Motor neuron (in vitro differentiated cells): ENCODE results near the gene SUV39H2. TPM values are rescaled to one million over a fixed set of nuclear protein-coding genes. Genes with fewer than 3 reads are reported as not detected.
"Not testable (repeated sequence)": the region's sequence is repeated elsewhere in the genome, so short reads cannot be mapped to it uniquely, and the experiment has no call there.

ENCODE experiments used
- ATAC-seq, 8 experiments: fragments of 200-7000 bp; cut with Tn5 transposase; replicated peaks in 6 of 8; 2 replicates each; pipeline ENCODE4 v1.8.0; 2021; ENCODE audit warnings: mild to moderate bottlenecking in 8 of 8, moderate library complexity in 8 of 8
- H3K27ac ChIP-seq, 2 donors: fragments of 250-450 bp; sonication (Bioruptor Pico); 2 replicates each; pipeline ENCODE4 v1.9.0; 2021; ENCODE audit warnings: antibody characterized with exemption in 2 of 2, mild to moderate bottlenecking in 2 of 2, moderate library complexity in 1 of 2
- H3K4me1 ChIP-seq, 2 donors: fragments of 250-450 bp; sonication (Bioruptor Pico); replicated peaks in 1 of 2; 2 replicates each; pipeline ENCODE4 v1.6.1; 2021; ENCODE audit warnings: antibody characterized with exemption in 2 of 2, mild to moderate bottlenecking in 2 of 2, moderate library complexity in 1 of 2
- H3K4me3 ChIP-seq, 5 donors: fragments of 250-450 bp; sonication (Bioruptor Pico); 2 replicates each; pipeline ENCODE4 v1.9.0; 2021; ENCODE audit warnings: antibody characterized with exemption in 5 of 5, mild to moderate bottlenecking in 5 of 5, moderate library complexity in 4 of 5
- WGBS, 10 experiments: fragments of 450-650 bp; shearing (Covaris generic); methylation state at CpG; one replicate each; pipeline ENCODE4 v1.0.0; 2022; 5-methylcytosine and 5-hydroxymethylcytosine counted together
- in situ Hi-C, 9 experiments: fragments of 400-800 bp; cut with MboI; loops; one replicate each; pipeline ENCODE4 v1.15.0; 2021; ENCODE audit warnings: low sequenced_read_pairs in 9 of 9, low pct_unique_long_range_greater_than_20kb in 2 of 9; ENCODE audit not compliant: unreplicated experiment in 9 of 9
- total RNA-seq, 8 experiments: library from RNA; unstranded; fragments of 300-600 nt; gene quantifications; 2 replicates each; pipeline versions ENCODE4 v1.2.3 to v1.2.4, GENCODE V29; 2022

The SUV39H2 gene
- total RNA-seq, 8 experiments from 2014 or later = 6.5 to 37.4 (median 18.6) TPM

DNA sequence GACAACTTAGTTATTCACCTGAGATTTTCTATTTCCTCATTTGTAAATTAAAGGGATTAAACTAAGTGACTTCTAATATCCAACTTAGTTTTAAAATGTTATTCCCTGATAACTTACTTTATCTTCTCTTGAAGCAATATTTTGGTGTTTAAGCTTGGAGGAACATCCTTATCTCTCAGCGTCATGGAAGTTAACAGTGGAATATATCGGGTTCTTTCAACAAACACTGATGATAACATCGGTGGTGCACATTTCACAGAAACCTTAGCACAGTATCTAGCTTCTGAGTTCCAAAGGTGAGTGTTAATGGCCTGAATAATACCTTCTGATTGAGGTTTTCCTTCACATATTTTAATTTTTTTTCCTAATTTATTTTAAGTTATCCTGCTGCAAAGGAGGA is 26.4 kb upstream of the SUV39H2 start:
- WGBS, 10 experiments = 94 to 100% (median 99%) methylated on average over 3 of the region's 3 CpGs; no CpG with 5 or more reads in 2 of the 10 experiments

DNA sequence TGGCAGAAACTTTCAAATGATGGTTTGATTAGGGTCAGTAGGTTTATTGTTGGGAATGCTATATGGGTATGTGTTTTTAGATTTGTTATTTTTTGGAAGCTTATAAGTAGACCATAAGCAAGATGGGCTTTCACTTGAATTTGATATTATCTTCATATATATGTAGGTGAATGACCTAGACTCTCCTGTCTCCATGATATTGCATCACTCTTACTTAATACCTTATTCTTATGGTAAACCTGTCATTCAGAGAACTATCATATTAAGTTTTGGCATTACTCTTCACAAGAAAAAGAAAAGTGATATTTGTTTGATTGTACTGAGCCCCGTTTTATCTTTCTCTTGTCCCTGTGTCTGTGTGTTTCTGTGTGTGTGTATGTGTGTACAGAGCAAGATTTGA is 23.2 kb upstream of the SUV39H2 start:
- Histone ChIP-seq H3K27ac (no peak overlapping the region), H3K4me1 (no peaks in the 10 kb centered on the region), H3K4me3 (no peak overlapping the region)
- in situ Hi-C loops = no loop called here
- ATAC-seq = no peak
- 71 to 100% (median 93%) methylated on average over 1 of the region's 1 CpG; no CpG with 5 or more reads in 4 of the 10 experiments for WGBS, 10 experiments

More for the DNA sequence above, 26.4 kb upstream of the SUV39H2 start:
- in situ Hi-C loops = no loop called here
- Histone ChIP-seq H3K4me1 (no peaks in the 10 kb centered on the region), H3K27ac (no peak overlapping the region), H3K4me3 (no peak overlapping the region)
- ATAC-seq = no peak

DNA sequence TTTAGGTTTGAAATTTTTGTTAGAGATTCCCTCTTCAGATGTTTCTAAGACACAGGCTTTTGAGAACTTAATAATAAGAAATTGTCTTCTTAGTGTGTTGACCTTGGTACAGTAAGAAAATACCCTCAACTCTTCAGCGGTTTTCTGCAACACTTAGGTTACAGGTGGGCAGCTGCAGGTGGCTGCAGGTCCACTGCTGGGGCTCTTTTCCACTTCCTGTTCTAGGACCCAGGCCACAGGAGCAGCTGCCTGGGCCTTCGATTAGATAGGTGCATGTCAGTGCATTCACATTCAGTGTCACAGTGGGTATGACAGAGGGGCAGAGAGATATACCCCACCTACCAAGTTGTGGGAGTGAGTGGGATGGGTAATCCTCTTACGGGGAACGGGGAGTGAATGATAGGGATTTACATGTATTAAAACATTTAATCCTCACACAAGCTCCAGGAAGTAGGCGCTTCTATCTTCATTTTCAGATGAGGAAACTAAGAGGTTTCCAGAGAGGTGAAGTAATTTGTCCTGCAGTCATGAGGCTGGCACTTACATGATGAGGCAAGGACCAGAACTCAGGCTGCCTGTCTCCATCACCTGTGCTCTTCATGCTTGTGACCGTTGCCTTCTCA is 20.2 kb upstream of the SUV39H2 start:
- WGBS, 10 experiments = 81 to 100% (median 96%) methylated on average over 1 to 5 of the region's 6 CpGs; no CpG with 5 or more reads in 2 of the 10 experiments
- Histone ChIP-seq H3K4me1 (no peaks in the 10 kb centered on the region), H3K27ac (no peak overlapping the region), H3K4me3 (no peak overlapping the region)
- ATAC-seq = no peak
- in situ Hi-C loops = no loop called here

DNA sequence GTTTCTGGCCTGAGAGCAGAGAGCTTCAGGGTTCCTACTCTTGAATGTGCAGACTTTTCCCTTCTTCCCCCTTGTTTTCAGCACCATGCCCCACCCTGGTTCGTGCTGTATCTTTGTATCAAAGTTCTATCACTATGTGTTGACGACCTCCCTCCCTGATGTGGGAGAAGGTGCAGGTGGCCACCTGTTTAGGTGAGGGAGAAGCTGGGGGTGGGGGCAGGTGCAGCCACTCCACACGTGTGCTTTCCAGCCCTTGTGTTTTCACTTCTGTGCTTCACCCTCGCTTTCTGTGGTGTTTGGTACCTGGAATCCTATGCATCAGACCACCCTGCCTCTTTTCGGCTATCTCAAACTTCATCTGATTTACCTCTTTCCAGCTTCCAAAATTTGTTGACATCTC is 19.6 kb upstream of the SUV39H2 start:
- Histone ChIP-seq H3K4me1 (no peaks in the 10 kb centered on the region), H3K4me3 (no peak overlapping the region), H3K27ac (no peak overlapping the region)
- ATAC-seq = no peak
- 70 to 100% (median 89%) methylated on average over 1 to 4 of the region's 5 CpGs; no CpG with 5 or more reads in 1 of the 10 experiments for WGBS, 10 experiments
- in situ Hi-C loops = no loop called here

DNA sequence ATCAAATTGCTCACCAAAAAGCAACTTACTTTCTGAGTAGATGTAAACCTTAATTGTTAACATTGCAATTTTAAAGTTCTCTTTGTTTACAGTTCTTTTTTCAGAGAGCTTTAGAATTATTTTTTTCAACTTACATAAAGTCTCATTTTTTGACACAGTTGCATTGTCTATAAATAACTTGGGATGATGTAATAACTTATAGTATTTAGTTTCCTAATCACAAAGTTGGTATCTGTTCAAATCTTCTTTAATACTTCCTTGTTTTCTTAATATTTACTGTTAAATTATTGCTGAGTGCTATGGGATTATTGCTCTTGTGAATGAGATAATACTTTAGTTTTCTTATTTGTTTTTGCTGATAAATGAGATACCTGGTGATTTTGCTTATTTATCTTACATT is 18.9 kb upstream of the SUV39H2 start:
- Histone ChIP-seq H3K27ac (no peak overlapping the region), H3K4me1 (no peaks in the 10 kb centered on the region), H3K4me3 (no peak overlapping the region)
- no peak for ATAC-seq
- in situ Hi-C loops = no loop called here

DNA sequence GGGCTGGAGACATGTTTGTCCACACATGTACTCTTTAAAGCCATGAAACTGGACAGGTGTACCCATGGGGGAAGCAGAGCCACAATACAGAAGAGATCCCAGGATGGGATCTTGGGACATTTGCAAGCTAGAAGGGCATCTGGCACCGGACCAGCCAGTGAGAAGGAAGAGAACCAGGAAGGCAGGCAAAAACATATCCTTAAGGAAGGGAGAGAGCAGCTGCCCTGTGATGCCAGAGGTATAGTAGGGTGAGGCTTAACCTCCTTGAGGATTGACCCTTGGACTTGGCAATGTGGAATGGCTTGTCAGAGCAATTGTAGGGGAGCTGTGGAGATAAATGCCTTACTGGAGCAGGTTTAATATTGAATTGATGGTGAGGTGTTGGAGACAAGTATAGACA is 17.9 kb upstream of the SUV39H2 start:
- no peak for ATAC-seq
- H3K4me3 ChIP-seq = no peak overlapping the region
- no peak overlapping the region for H3K27ac ChIP-seq
- in situ Hi-C loops = no loop called here
- H3K4me1 ChIP-seq = no peaks in the 10 kb centered on the region
- 88 to 100% (median 100%) methylated on average over 1 of the region's 1 CpG; no CpG with 5 or more reads in 7 of the 10 experiments for WGBS, 10 experiments

DNA sequence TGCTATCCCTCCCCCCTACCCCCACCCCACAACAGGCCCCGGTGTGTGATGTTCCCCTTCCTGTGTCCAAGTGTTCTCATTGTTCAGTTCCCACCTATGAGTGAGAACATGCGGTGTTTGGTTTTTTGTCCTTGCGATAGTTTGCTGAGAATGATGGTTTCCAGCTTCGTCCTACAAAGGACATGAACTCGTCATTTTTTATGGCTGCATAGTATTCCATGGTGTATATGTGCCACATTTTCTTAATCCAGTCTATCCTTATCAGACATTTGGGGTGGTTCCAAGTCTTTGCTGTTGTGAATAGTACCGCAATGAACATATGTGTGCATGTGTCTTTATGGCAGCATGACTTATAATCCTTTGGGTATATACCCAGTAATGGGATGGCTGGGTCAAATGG is 14.2 kb upstream of the SUV39H2 start:
- 100% methylated on average over 2 of the region's 6 CpGs; no CpG with 5 or more reads in 9 of the 10 experiments for WGBS, 10 experiments
- ATAC-seq, H3K27ac ChIP-seq, in situ Hi-C loops, H3K4me1 ChIP-seq, H3K4me3 ChIP-seq: not testable (repeated sequence)

DNA sequence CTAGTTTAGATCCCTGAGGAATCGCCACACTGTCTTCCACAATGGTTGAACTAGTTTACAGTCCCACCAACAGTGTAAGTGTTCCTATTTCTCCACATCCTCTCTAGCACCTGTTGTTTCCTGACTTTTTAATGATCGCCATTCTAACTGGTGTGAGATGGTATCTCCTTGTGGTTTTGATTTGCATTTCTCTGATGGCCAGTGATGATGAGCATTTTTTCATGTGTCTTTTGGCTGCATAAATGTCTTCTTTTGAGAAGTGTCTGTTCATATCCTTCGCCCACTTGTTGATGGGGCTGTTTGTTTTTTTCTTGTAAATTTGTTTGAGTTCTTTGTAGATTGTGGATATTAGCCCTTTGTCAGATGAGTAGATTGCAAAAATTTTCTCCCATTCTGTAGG is 13.8 kb upstream of the SUV39H2 start:
- in situ Hi-C loops, H3K27ac ChIP-seq, H3K4me1 ChIP-seq, H3K4me3 ChIP-seq, ATAC-seq: not testable (repeated sequence)
- no CpG with 5 or more reads among the region's 3 CpGs for WGBS, 10 experiments

DNA sequence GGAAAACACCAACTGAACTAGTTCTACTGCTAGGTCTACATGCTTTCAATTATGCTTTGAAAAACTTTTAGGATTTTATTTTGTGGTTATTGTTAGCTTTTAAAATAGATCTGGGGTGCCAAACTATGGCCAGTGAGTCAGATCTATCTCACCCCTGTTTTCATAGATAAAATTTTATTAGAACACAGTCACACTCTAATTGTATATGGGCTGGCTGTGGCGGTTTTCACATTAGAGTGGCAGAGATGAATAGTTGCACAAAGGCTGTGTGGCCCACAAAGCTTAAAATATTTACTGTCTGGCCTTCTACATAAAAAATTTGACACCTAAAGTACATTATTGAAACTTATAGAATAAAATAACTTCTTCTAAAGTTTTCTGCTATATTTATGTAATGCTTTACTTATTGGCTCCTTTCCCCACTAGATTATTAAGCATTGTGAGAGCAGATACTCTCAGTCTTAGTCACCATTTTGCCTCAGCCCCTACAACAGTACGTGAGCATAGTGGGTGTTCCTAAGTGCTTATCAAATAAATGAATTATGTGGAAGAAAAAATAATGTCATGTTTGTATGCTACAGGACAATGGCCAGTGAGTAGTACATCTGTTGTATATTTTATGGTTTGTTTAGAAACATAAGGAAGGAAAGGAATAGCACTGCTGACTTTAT is 5.4 kb upstream of the SUV39H2 start:
- ATAC-seq = no peak
- no peak overlapping the region for H3K27ac ChIP-seq
- H3K4me3 ChIP-seq = no peak overlapping the region
- H3K4me1 ChIP-seq = peaks cover 4 to 10% of the 10 kb centered on the region in 2 donors
- WGBS, 10 experiments = 28 to 100% (median 73%) methylated on average over 1 to 2 of the region's 2 CpGs; no CpG with 5 or more reads in 2 of the 10 experiments
- in situ Hi-C loops = no loop called here

DNA sequence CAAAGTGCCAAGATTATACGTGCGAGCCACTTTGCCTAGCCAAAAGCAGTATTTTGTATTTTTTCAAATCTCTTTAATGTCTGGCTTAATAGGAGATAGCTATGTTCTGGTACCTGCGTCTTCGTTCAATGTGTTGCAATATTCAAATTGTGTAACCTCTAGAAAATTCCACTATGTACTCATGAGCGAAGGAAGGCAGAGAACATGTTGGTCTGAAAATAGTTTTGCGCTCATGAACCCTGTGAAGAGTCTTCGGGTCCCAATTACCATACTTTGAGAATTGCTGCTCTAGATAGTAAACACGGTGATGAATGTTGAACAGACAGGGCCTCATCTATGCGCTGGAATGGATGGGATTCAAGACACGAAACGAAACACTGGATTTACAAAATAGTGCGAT is 2.7 kb upstream of the SUV39H2 start:
- in situ Hi-C loops = no loop called here
- WGBS, 10 experiments = 91 to 100% (median 94%) methylated on average over 4 to 12 of the region's 12 CpGs
- no peak for ATAC-seq
- H3K27ac ChIP-seq = no peak overlapping the region
- no peak overlapping the region for H3K4me3 ChIP-seq
- H3K4me1 ChIP-seq = peaks cover 8 to 17% of the 10 kb centered on the region in 2 donors

DNA sequence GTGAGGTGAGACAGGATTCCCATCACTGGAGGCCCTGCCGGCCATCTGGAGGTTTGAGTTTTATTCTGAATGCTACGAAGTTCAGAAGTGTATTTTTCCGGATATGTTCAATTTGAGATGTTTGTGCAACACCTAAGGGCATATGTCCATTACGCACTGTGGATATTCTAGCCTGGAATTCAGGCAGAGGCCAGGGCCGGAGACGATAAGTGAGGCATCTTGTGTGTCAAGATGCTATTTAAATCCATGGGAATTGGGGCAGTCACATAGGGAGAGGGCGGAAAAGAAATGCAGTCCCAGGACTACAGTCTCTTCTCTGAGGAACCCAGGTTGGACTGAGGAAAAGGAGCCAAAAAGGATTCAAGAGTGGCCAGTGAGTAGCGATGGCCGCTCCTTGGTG is 1.9 kb upstream of the SUV39H2 start:
- in situ Hi-C loops = no loop called here
- Histone ChIP-seq H3K4me1 (peaks cover 8 to 17% of the 10 kb centered on the region in 2 donors), H3K4me3 (peak overlapping the region; percentile 58 to 85 (median 81)), H3K27ac (peak overlapping the region in 1 of 2 donors; percentile 78)
- 80 to 98% (median 93%) methylated on average over 2 to 8 of the region's 9 CpGs; no CpG with 5 or more reads in 3 of the 10 experiments for WGBS, 10 experiments
- no peak for ATAC-seq

DNA sequence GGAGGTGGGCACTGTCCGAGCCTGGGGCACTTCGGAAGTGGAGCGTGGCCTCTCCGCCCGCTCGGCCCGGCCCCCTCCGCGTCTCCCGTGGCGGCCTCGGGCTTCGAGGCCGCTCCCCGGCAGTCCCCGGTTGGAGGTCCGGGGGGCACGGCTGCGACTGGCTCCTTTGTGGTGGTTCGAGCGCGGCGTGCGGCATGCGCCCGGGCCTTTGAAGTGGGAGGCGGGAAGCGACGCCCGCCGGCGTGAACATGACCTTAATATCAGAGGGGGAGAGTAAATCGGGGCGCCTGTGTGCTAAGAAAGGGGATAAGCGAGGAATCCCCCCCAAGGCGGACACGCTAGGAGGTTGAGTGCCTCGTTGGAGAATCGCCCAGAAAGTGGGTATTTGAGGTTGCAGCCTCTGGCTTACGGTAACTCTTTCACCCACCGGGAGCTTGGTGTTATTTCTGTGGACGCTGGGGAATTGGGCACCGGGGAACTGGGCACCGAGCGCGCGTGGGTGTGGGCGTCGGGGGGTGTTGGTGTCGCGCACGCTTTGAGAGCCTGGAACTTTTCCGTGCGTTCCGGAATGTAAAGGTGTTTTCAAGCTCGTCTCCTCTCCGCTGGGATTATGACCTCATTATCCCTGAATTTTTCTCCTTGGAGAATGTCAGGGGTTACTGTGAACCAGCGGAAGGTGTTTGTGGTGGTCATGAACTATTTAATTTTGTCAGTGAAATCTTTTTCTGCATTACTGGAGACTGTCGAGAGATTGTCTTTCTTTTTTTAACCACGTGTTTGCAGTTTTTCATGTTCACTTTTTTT is 660 bp downstream of the SUV39H2 start:
- Histone ChIP-seq H3K4me3 (peak overlapping the region; percentile 58 to 85 (median 81)), H3K27ac (peak overlapping the region; percentile 47 to 70), H3K4me1 (peaks cover 8 to 17% of the 10 kb centered on the region in 2 donors)
- in situ Hi-C loops = no loop called here
- WGBS, 10 experiments = 0 to 2% (median 0%) methylated on average over 4 to 25 of the region's 60 CpGs
- no peak for ATAC-seq

DNA sequence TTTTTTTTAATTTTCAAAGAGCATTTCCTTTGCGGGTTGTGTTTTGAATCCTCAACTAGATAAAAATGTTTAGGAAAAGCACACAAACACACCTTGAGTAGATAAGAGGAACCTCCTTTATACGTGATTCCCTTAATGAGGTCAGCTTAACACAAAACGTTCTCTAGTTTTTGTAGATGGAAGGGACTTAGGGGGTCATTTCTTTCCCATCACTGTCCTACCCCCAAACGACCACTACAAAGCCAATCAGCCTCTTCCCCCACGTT is 1.2 kb downstream of the SUV39H2 start:
- peaks cover 8 to 17% of the 10 kb centered on the region in 2 donors for H3K4me1 ChIP-seq
- peak overlapping the region; percentile 58 to 85 (median 81) for H3K4me3 ChIP-seq
- no peak for ATAC-seq
- 0 to 3% (median 0%) methylated on average over 1 to 5 of the region's 5 CpGs; no CpG with 5 or more reads in 1 of the 10 experiments for WGBS, 10 experiments
- in situ Hi-C loops = no loop called here
- no peak overlapping the region for H3K27ac ChIP-seq
